GM18505 (cell line): Measurements from ENCODE around the gene CCDC77.

Source experiments
- ATAC-seq: cut with Tn5 transposase; IDR thresholded peaks from one replicate; pipeline ENCODE4 v1.9.1; 2021; ENCODE audit not compliant: unreplicated experiment
- POLR2A ChIP-seq: IDR thresholded peaks from 4 replicates; pipeline ENCODE4 v1.6.1; 2011; ENCODE audit warnings: borderline replicate concordance; ENCODE audit not compliant: insufficient read depth, insufficient read length; ENCODE audit errors: extremely low read depth

The CCDC77 gene

GRCh38 chr12:479161-479560 is 77.7 kb downstream of the CCDC77 start:
- no peak for TF ChIP-seq POLR2A
- ATAC-seq, result no peak

DNA sequence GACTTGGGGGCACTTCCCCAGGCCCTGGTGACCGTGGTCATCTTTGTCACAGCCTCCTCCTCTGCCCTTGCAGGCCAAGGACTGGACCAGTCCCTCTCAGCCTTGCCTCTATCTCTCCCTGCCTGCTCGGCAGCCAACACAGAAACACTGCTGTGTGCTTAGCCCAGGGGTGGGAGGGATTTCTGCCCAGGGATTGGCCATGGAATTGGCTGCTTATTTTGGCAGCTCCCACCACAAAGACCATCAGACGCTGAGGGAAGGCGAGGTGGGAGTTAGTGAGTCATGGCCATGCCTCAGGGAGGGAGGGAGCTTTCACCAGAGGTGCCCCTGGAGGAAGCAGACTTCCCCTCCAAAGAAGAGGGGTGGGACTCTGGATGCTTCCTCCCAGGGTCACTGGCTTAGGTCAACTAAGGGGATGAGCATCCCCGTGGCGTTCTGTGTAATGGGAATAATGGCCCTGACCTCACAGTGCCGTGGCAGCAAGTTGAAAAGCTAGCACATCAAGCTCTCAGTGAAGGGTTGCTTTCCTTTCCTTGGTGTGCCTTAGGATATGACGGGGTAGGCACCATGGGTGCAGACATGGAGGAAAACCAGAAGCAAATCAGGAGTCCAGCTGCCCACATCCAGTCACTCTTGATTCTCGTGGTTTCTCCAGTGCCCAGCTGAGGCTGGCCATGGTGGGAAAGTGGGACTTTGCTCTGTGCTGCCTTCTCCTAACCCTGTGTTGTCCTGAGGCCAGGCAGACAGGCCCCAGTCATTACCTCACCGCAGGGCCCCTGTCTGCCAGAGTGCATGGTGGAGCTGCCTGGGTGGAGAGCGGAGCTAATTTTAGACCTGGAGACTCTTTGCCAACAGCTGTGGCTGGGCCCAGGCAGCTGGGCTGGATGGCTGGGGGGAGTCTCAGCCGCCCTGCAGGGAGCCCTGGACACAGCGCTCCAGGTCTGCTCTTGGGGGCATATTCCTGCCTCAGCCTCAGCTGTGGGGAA is 79.7 kb downstream of the CCDC77 start:
- no peak for ATAC-seq
- TF ChIP-seq POLR2A, result no peak

DNA sequence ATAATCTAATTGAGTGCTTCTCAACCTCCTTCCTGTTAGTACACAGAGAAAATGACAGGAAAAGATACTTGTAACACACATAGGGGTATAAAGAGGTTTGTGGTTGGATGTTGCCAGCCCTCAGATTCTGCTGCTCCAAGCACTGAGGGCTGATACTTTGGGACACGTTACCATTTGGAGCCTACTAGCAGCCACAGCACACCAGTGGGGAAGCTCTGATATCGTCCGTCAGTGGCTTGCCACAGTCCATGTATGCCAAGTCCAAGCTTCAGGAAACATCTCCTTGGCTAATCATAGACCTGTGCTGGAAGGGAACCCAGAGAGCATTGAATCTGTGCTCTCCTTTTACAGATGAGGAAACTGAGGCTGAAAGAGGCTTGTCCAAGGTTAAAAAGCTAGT is 80.6 kb downstream of the CCDC77 start:
- ATAC-seq, result no peak
- no peak for TF ChIP-seq POLR2A

DNA sequence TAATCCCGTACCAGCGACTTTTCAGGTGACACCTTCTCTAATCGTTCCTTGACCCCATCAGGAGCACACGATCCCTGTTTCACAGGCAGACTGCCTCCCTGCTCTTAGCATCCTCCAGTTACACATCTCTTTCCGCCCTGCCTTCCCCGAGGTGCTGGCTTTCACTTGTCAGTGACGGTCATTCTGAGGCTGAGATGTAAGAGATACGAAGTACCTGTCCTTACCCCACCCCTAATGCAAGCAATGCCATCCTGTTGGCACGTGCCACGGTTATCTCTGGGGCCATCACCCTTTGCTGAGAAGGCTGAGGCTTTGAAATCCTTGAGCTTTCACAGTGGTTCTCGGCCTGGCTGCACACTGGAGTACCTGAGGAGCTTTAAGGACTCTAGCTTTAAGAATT is 82.7 kb downstream of the CCDC77 start:
- ATAC-seq, result no peak
- no peak for TF ChIP-seq POLR2A

- no peak for TF ChIP-seq POLR2A
- ATAC-seq, result no peak
Observed at GRCh38 chr12:490260-490659, 88.8 kb downstream of the CCDC77 start.
